H1 (cell line): ENCODE data around the gene VWA2. TPM values are rescaled to one million over a fixed set of nuclear protein-coding genes. Genes with fewer than 3 reads are reported as not detected.

Experiments used
- BRCA1 ChIP-seq: IDR thresholded peaks from 2 replicates; pipeline ENCODE4 v1.6.1; 2012; ENCODE audit warnings: low read depth, low read length, improper control_type of control experiment
- CBX5 ChIP-seq: fragments of 300-800, 300-1000 bp; sonication (generic); IDR thresholded peaks from 2 replicates; pipeline ENCODE4 v1.7.1; 2016; ENCODE audit warnings: antibody characterized with exemption, low read length, low read depth
- EGR1 ChIP-seq: IDR thresholded peaks from 2 replicates; pipeline ENCODE4 v1.6.1; 2011; ENCODE audit warnings: low read depth, low read length, borderline replicate concordance
- POLR2A ChIP-seq, 2 experiments: IDR thresholded peaks; 1 replicate in 1 of 2; 2 replicates in 1 of 2; pipeline ENCODE4 v1.6.1; 2011; ENCODE audit warnings: low read depth in 2 of 2, low read length in 2 of 2, mild to moderate bottlenecking in 2 of 2; ENCODE audit errors: control extremely low read depth in 1 of 2
- POU5F1 ChIP-seq: IDR thresholded peaks from 2 replicates; pipeline ENCODE4 v1.6.1; 2011; ENCODE audit warnings: low read depth, mild to moderate bottlenecking, low read length, moderate library complexity
- SP2 ChIP-seq: IDR thresholded peaks from 2 replicates; pipeline ENCODE4 v1.6.1; 2012; ENCODE audit warnings: mild to moderate bottlenecking, low read length, inconsistent platforms
- TEAD4 ChIP-seq: IDR thresholded peaks from 2 replicates; pipeline ENCODE4 v1.6.1; 2012; ENCODE audit warnings: low read depth, low read length, inconsistent platforms, mixed read lengths
- polyA plus RNA-seq, 7 experiments: library from polyadenylated mRNA; depleted of rRNA in 3 of 7; stranded (reverse) in 5 of 7; unstranded in 2 of 7; fragments of >200 nt in 5 of 7; fragments of 200-250 nt in 2 of 7; gene quantifications; 1 replicate in 5 of 7; 2 replicates in 1 of 7; 4 replicates in 1 of 7; pipeline versions ENCODE4 v1.2.1 to v1.2.3, GENCODE V29; 2011 to 2013; ENCODE audit warnings: missing spikeins in 2 of 7, mixed read lengths in 2 of 7
- total RNA-seq: library from RNA; stranded (reverse); fragmentation: NEBNext Ultra II Directional; extraction: Animal tissue kit (Norgen Biotek cat#: 25700); gene quantifications from 2 replicates; pipeline ENCODE4 v1.2.1, GENCODE V29; 2021
- TF ChIP-seq, protein P1 (sequence below): IDR thresholded peaks from 2 replicates; pipeline ENCODE4 v1.6.1; 2011; ENCODE audit warnings: low read length, improper control_type of control experiment
- TF ChIP-seq, protein P2 (sequence below), 3 experiments: IDR thresholded peaks; 1 replicate in 2 of 3; 2 replicates in 1 of 3; pipeline versions ENCODE4 v1.5.1 to v1.6.1; 2011; ENCODE audit warnings: low read length in 3 of 3, mild to moderate bottlenecking in 3 of 3, inconsistent platforms in 2 of 3, low read depth in 1 of 3, moderate library complexity in 1 of 3; ENCODE audit not compliant: insufficient read depth in 1 of 3; ENCODE audit errors: control extremely low read depth in 1 of 3

The VWA2 gene
- total and polyA plus RNA-seq, 2 of the 8 experiments (the other 6 are each of a cell fraction or from before 2014, with no cell fraction given) = 2.8 to 2.9 TPM

DNA sequence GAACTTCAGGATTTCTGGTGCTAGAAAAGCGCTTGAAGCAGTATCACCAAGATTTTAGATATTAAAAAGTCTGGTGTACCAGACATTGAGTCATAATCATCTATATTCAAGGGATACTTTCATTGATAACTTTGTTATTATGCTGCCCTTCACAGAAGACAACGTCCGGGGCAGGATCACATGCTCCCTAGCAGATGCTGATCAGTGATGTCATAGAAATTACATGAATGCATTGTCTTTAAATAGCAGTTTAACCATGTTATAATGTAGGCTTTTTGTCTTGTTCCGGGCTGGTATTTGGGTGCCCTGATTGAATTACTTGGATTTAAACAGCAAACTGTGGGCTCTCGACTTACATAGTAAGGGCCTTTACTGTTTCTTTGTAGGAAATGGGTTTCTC lies 54.0 kb downstream of the VWA2 start (continued):
- TF ChIP-seq, protein P1, sequence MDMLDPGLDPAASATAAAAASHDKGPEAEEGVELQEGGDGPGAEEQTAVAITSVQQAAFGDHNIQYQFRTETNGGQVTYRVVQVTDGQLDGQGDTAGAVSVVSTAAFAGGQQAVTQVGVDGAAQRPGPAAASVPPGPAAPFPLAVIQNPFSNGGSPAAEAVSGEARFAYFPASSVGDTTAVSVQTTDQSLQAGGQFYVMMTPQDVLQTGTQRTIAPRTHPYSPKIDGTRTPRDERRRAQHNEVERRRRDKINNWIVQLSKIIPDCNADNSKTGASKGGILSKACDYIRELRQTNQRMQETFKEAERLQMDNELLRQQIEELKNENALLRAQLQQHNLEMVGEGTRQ = no peak
- TF ChIP-seq CBX5 (no peak), POU5F1 (no peak), SP2 (no peak), POLR2A (IDR thresholded peaks at IDR 0.05; ENCODE audit: control extremely low read depth in 1 of 2, low read depth in 2 of 2, low read length in 2 of 2) (no peak), BRCA1 (no peak), TEAD4 (no peak), EGR1 (no peak)
- TF ChIP-seq, protein P2, sequence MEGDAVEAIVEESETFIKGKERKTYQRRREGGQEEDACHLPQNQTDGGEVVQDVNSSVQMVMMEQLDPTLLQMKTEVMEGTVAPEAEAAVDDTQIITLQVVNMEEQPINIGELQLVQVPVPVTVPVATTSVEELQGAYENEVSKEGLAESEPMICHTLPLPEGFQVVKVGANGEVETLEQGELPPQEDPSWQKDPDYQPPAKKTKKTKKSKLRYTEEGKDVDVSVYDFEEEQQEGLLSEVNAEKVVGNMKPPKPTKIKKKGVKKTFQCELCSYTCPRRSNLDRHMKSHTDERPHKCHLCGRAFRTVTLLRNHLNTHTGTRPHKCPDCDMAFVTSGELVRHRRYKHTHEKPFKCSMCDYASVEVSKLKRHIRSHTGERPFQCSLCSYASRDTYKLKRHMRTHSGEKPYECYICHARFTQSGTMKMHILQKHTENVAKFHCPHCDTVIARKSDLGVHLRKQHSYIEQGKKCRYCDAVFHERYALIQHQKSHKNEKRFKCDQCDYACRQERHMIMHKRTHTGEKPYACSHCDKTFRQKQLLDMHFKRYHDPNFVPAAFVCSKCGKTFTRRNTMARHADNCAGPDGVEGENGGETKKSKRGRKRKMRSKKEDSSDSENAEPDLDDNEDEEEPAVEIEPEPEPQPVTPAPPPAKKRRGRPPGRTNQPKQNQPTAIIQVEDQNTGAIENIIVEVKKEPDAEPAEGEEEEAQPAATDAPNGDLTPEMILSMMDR (IDR thresholded peaks at IDR 0.05; ENCODE audit: control extremely low read depth in 1 of 3, insufficient read depth in 1 of 3, low read depth in 1 of 3, low read length in 3 of 3) = no peak
